HCT116 (cell line): ENCODE data around the gene ANO4. TPM values are rescaled to one million over a fixed set of nuclear protein-coding genes. Genes with fewer than 3 reads are reported as not detected.

Experiments
- ATAC-seq: fragments of 200-7000 bp; cut with Tn5 transposase; 2 replicates; pipeline ENCODE4 v1.9.1; 2020; ENCODE audit warnings: mild to moderate bottlenecking, moderate library complexity
- BruUV-seq: library from RNA; stranded (reverse); fragments of 400-500 nt; replicated peaks from 2 replicates; lab custom pipeline; 2021; lab: Mats Ljungman, UMichigan
- CTCF ChIA-PET: fragments of 300-600 bp; sonication (Branson Sonifier 250); formaldehyde crosslinking; loops from one replicate; lab custom pipeline; 2021; ENCODE audit warnings: antibody characterized with exemption; lab: Charles Lee
- POLR2A ChIA-PET: fragments of 300-600, 350-600 bp; sonication (Branson Sonifier 250); formaldehyde crosslinking; loops from one replicate; lab custom pipeline; 2021; ENCODE audit warnings: antibody characterized with exemption; lab: Charles Lee
- RAD21 ChIA-PET, 2 experiments: fragments of 300-600 bp; sonication (Branson Sonifier 250); formaldehyde crosslinking; loops; one replicate each; lab custom pipeline; 2023; ENCODE audit warnings: low total read pairs in 2 of 2; ENCODE audit not compliant: uncharacterized antibody in 2 of 2, unreplicated experiment in 2 of 2, low non-redundant PET in 1 of 2; lab: Charles Lee
- DNase-seq: peaks from one replicate; pipeline ENCODE4 v3.0.0-alpha.2; 2010; ENCODE audit warnings: low read depth, low spot score
- H2AFZ ChIP-seq: fragments of 200-600 bp; shearing (Covaris generic), sonication (generic); 2 replicates; pipeline ENCODE4 v1.6.1; 2017; ENCODE audit warnings: low read depth, mixed run types, mixed read lengths, antibody characterized with exemption, low read length; ENCODE audit not compliant: poor library complexity, severe bottlenecking
- H3K27ac ChIP-seq: 2 replicates; pipeline ENCODE4 v1.5.1; 2012; ENCODE audit warnings: low read depth, low read length
- H3K27me3 ChIP-seq: fragments of 200-600 bp; sonication (generic); 2 replicates; pipeline ENCODE4 v1.6.1; 2016; ENCODE audit warnings: mixed run types, low read length, mixed read lengths; ENCODE audit not compliant: insufficient read depth
- H3K36me3 ChIP-seq, 2 experiments: fragments of 200-500 bp in 1 of 2; fragments of 200-600 bp in 1 of 2; sonication (Bioruptor generic) in 1 of 2; sonication (generic) in 1 of 2; 2 replicates each; pipeline versions ENCODE4 v1.5.1 to v1.6.1; 2014 to 2016; ENCODE audit warnings: low read length in 2 of 2, inconsistent platforms in 1 of 2, mixed read lengths in 1 of 2, mixed run types in 1 of 2; ENCODE audit not compliant: insufficient read depth in 2 of 2, control insufficient read depth in 1 of 2
- H3K4me1 ChIP-seq, 2 experiments: fragments of 200-600 bp in 1 of 2; sonication (generic) in 1 of 2; 2 replicates each; pipeline versions ENCODE4 v1.5.1 to v1.6.1; 2012 to 2017; ENCODE audit warnings: low read length in 2 of 2, inconsistent platforms in 1 of 2, mild to moderate bottlenecking in 1 of 2, mixed read lengths in 1 of 2, mixed run types in 1 of 2, moderate library complexity in 1 of 2; ENCODE audit not compliant: insufficient read depth in 2 of 2, control insufficient read depth in 1 of 2
- H3K4me2 ChIP-seq: fragments of 200-600 bp; sonication (generic); 2 replicates; pipeline ENCODE4 v1.6.1; 2017; ENCODE audit warnings: mixed run types, low read length, mixed read lengths
- H3K4me3 ChIP-seq, 2 experiments: fragments of 200-600 bp in 1 of 2; sonication (generic) in 1 of 2; replicated peaks in 1 of 2; 2 replicates each; pipeline ENCODE4 v1.5.1; 2011 to 2016; ENCODE audit warnings: low read length in 2 of 2, control low read depth in 1 of 2, low read depth in 1 of 2, mild to moderate bottlenecking in 1 of 2, mixed read lengths in 1 of 2, mixed run types in 1 of 2
- H3K79me2 ChIP-seq: fragments of 200-600 bp; sonication (generic); 2 replicates; pipeline ENCODE4 v1.6.1; 2017; ENCODE audit warnings: mild to moderate bottlenecking, mixed run types, low read length, moderate library complexity, mixed read lengths; ENCODE audit not compliant: insufficient read depth
- H3K9ac ChIP-seq: fragments of 200-600 bp; sonication (generic); 2 replicates; pipeline ENCODE4 v1.6.1; 2016; ENCODE audit warnings: low read length, mixed read lengths
- H3K9me2 ChIP-seq: fragments of 200-600 bp; sonication (generic), shearing (Covaris generic); 2 replicates; pipeline ENCODE4 v1.6.1; 2017; ENCODE audit warnings: mixed run types, mild to moderate bottlenecking, moderate library complexity; ENCODE audit not compliant: insufficient read depth
- H3K9me3 ChIP-seq, 2 experiments: fragments of 200-500 bp in 1 of 2; fragments of 200-600 bp in 1 of 2; sonication (Bioruptor generic) in 1 of 2; sonication (generic) in 1 of 2; 2 replicates each; pipeline ENCODE4 v1.6.1; 2014 to 2017; ENCODE audit warnings: low read length in 2 of 2, mixed read lengths in 2 of 2, inconsistent platforms in 1 of 2, low read depth in 1 of 2, mild to moderate bottlenecking in 1 of 2, mixed run types in 1 of 2, moderate library complexity in 1 of 2; ENCODE audit not compliant: control insufficient read depth in 1 of 2, insufficient read depth in 1 of 2
- H4K20me1 ChIP-seq: fragments of 200-600 bp; sonication (generic), shearing (Covaris generic); 2 replicates; pipeline ENCODE4 v1.6.1; 2017; ENCODE audit warnings: mixed run types, mild to moderate bottlenecking, moderate library complexity; ENCODE audit not compliant: insufficient read depth
- CBX3 ChIP-seq: IDR thresholded peaks from 2 replicates; pipeline ENCODE4 v1.6.1; 2012; ENCODE audit warnings: low read depth
- EGR1 ChIP-seq: IDR thresholded peaks from 2 replicates; pipeline ENCODE4 v1.6.1; 2012; ENCODE audit warnings: low read depth
- EZH2phosphoT487 ChIP-seq: fragments of 200-600 bp; IDR thresholded peaks from 2 replicates; pipeline ENCODE4 v1.6.1; 2018; ENCODE audit warnings: antibody characterized with exemption, borderline replicate concordance
- FOSL1 ChIP-seq: IDR thresholded peaks from 2 replicates; pipeline ENCODE4 v1.6.1; 2012; ENCODE audit warnings: low read depth
- JUND ChIP-seq: IDR thresholded peaks from 2 replicates; pipeline ENCODE4 v1.6.1; 2012
- POLR2AphosphoS5 ChIP-seq: IDR thresholded peaks from 2 replicates; pipeline ENCODE4 v1.6.1; 2011; ENCODE audit warnings: mild to moderate bottlenecking, low read depth, low read length, moderate library complexity
- RAD21 ChIP-seq: IDR thresholded peaks from 2 replicates; pipeline ENCODE4 v1.6.1; 2012; ENCODE audit warnings: low read depth, mild to moderate bottlenecking
- REST ChIP-seq: IDR thresholded peaks from 2 replicates; pipeline ENCODE4 v1.6.1; 2012; ENCODE audit warnings: low read depth
- SIN3A ChIP-seq: IDR thresholded peaks from 2 replicates; pipeline ENCODE4 v1.6.1; 2012; ENCODE audit warnings: low read depth
- SP1 ChIP-seq: IDR thresholded peaks from 2 replicates; pipeline ENCODE4 v1.6.1; 2012; ENCODE audit warnings: low read depth
- SRF ChIP-seq: IDR thresholded peaks from 2 replicates; pipeline ENCODE4 v1.6.1; 2012; ENCODE audit warnings: low read depth
- TCF7L2 ChIP-seq: IDR thresholded peaks from 2 replicates; pipeline ENCODE4 v1.7.0; 2011; ENCODE audit warnings: borderline replicate concordance, inconsistent platforms; ENCODE audit not compliant: insufficient read depth, insufficient read length; ENCODE audit errors: extremely low read depth
- YY1 ChIP-seq: IDR thresholded peaks from 2 replicates; pipeline ENCODE4 v1.6.1; 2011; ENCODE audit warnings: low read length, low read depth, moderate library complexity, mild to moderate bottlenecking; ENCODE audit not compliant: insufficient replicate concordance; ENCODE audit errors: extremely low read depth
- ZNF274 ChIP-seq: fragments of 200-500 bp; sonication (Bioruptor generic); IDR thresholded peaks from 2 replicates; pipeline ENCODE4 v1.6.1; 2014; ENCODE audit warnings: mild to moderate bottlenecking, low read depth, low read length, inconsistent platforms
- intact Hi-C: fragments of 100-400 bp; cut with micrococcal nuclease; formaldehyde crosslinking; loops from 2 replicates; pipeline ENCODE4 v1.10.0; 2022
- total RNA-seq: library from RNA; stranded (reverse); gene quantifications from one replicate; pipeline ENCODE4 v1.2.1, GENCODE V29; 2021; ENCODE audit not compliant: unreplicated experiment
- TF ChIP-seq, protein P1 (sequence below): IDR thresholded peaks from 2 replicates; pipeline ENCODE4 v1.6.1; 2012
- TF ChIP-seq, protein P2 (sequence below), 3 experiments: fragments of 200-600 bp in 1 of 3; sonication (generic) in 1 of 3; IDR thresholded peaks in 2 of 3; conservative IDR thresholded peaks in 1 of 3; 2 replicates each; pipeline ENCODE4 v1.5.1; 2012 to 2017; ENCODE audit warnings: low read depth in 2 of 3, low read length in 2 of 3, antibody characterized with exemption in 1 of 3, borderline replicate concordance in 1 of 3, control low read depth in 1 of 3, mild to moderate bottlenecking in 1 of 3, mixed read lengths in 1 of 3, mixed run types in 1 of 3, moderate library complexity in 1 of 3; ENCODE audit not compliant: insufficient read depth in 1 of 3
- TF ChIP-seq, protein P3 (sequence below): IDR thresholded peaks from 2 replicates; pipeline ENCODE4 v1.6.1; 2012
- TF ChIP-seq, protein P4 (sequence below): IDR thresholded peaks from 2 replicates; pipeline ENCODE4 v1.6.1; 2011; ENCODE audit warnings: mild to moderate bottlenecking, low read length, moderate library complexity; ENCODE audit not compliant: insufficient replicate concordance; ENCODE audit errors: extremely low read depth

Gene ANO4
- total RNA-seq, 1 experiment from 2014 or later = 1.7 TPM

DNA sequence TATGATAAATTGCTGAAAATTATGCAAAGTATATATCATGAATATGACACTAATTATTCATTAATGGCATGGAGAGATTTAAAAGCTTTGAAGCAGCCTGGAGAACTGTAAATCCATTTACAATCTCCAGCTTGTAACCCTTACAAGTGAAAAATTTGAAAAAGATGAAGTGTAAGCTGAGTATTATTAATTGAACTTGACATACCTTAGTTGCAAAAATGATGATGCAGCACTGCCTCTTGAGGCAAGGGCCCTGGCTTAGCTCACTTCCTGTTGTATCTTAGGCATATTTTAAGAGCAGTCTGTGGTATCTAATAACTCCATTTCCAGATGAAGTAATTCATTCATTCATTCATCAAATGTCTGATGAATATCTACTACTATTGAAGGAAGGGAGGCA is 158.6 kb downstream of the ANO4 start:
- Histone ChIP-seq H3K36me3 (no peaks in the 10 kb centered on the region), H3K27me3 (no peaks in the 10 kb centered on the region), H3K4me1 (peaks cover 9 to 12% of the 10 kb centered on the region in 2 experiments; a peak in 3 of 4 replicates), H3K9ac (no peak overlapping the region), H4K20me1 (no peaks in the 10 kb centered on the region), H3K9me2 (no peaks in the 10 kb centered on the region), H3K79me2 (no peaks in the 10 kb centered on the region), H2AFZ (no peak overlapping the region), H3K27ac (no peak overlapping the region), H3K4me2 (no peak overlapping the region), H3K4me3 (no peak overlapping the region), H3K9me3 (no peaks in the 10 kb centered on the region)
- DNase-seq (no peak), ATAC-seq (no peak)
- ChIA-PET POLR2A (no interaction called here), CTCF (no interaction called here), RAD21 (no interaction called here)
- intact Hi-C loops = loop anchor here (10.0 kb wide), 1 partner anchor 372 kb away; no protein-coding TSS in a partner anchor
- TF ChIP-seq, protein P1, sequence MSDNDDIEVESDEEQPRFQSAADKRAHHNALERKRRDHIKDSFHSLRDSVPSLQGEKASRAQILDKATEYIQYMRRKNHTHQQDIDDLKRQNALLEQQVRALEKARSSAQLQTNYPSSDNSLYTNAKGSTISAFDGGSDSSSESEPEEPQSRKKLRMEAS = no peak
- TF ChIP-seq JUND (no peak), POLR2AphosphoS5 (no peak), SIN3A (no peak), EGR1 (no peak), RAD21 (no peak), SRF (no peak), CBX3 (no peak), FOSL1 (no peak), ZNF274 (no peak), EZH2phosphoT487 (no peak), REST (no peak), TCF7L2 (no peak), YY1 (no peak), SP1 (no peak)
- TF ChIP-seq, protein P2, sequence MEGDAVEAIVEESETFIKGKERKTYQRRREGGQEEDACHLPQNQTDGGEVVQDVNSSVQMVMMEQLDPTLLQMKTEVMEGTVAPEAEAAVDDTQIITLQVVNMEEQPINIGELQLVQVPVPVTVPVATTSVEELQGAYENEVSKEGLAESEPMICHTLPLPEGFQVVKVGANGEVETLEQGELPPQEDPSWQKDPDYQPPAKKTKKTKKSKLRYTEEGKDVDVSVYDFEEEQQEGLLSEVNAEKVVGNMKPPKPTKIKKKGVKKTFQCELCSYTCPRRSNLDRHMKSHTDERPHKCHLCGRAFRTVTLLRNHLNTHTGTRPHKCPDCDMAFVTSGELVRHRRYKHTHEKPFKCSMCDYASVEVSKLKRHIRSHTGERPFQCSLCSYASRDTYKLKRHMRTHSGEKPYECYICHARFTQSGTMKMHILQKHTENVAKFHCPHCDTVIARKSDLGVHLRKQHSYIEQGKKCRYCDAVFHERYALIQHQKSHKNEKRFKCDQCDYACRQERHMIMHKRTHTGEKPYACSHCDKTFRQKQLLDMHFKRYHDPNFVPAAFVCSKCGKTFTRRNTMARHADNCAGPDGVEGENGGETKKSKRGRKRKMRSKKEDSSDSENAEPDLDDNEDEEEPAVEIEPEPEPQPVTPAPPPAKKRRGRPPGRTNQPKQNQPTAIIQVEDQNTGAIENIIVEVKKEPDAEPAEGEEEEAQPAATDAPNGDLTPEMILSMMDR (IDR thresholded peaks at IDR 0.05 in 2 of 3, conservative IDR thresholded peaks at IDR 0.05 in 1 of 3; ENCODE audit: borderline replicate concordance in 1 of 3, insufficient read depth in 1 of 3, low read depth in 2 of 3, low read length in 2 of 3) = no peak
- TF ChIP-seq, protein P3, sequence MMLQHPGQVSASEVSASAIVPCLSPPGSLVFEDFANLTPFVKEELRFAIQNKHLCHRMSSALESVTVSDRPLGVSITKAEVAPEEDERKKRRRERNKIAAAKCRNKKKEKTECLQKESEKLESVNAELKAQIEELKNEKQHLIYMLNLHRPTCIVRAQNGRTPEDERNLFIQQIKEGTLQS = no peak
- TF ChIP-seq, protein P4, sequence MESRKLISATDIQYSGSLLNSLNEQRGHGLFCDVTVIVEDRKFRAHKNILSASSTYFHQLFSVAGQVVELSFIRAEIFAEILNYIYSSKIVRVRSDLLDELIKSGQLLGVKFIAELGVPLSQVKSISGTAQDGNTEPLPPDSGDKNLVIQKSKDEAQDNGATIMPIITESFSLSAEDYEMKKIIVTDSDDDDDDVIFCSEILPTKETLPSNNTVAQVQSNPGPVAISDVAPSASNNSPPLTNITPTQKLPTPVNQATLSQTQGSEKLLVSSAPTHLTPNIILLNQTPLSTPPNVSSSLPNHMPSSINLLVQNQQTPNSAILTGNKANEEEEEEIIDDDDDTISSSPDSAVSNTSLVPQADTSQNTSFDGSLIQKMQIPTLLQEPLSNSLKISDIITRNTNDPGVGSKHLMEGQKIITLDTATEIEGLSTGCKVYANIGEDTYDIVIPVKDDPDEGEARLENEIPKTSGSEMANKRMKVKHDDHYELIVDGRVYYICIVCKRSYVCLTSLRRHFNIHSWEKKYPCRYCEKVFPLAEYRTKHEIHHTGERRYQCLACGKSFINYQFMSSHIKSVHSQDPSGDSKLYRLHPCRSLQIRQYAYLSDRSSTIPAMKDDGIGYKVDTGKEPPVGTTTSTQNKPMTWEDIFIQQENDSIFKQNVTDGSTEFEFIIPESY = no peak
- no TSS peak for BruUV-seq
